Neural progenitor cell (in vitro differentiated cells): ENCODE results near the gene COA4. TPM values are rescaled to one million over a fixed set of nuclear protein-coding genes. Genes with fewer than 3 reads are reported as not detected.

Experiments
- DNase-seq: peaks from one replicate; pipeline ENCODE4 v3.0.0-alpha.2; 2016; ENCODE audit warnings: low spot score
- H2AFZ ChIP-seq: fragments of 200-600 bp; sonication (generic); replicated peaks from 2 replicates; pipeline ENCODE4 v1.6.1; 2016; ENCODE audit warnings: antibody characterized with exemption
- H3F3A ChIP-seq: fragments of 200-600 bp; sonication (generic); 2 replicates; pipeline ENCODE4 v1.6.1; 2016; ENCODE audit warnings: antibody characterized with exemption, low read depth
- H3K27ac ChIP-seq: fragments of 200-600 bp; sonication (generic); 2 replicates; pipeline ENCODE4 v1.5.1; 2016; ENCODE audit warnings: mild to moderate bottlenecking
- H3K27me3 ChIP-seq: fragments of 200-600 bp; sonication (generic); 2 replicates; pipeline ENCODE4 v1.6.1; 2016; ENCODE audit warnings: mild to moderate bottlenecking, moderate library complexity
- H3K36me3 ChIP-seq: fragments of 200-600 bp; sonication (generic); 2 replicates; pipeline ENCODE4 v1.5.1; 2016
- H3K4me1 ChIP-seq: fragments of 200-600 bp; sonication (generic); 2 replicates; pipeline ENCODE4 v1.6.1; 2016; ENCODE audit warnings: mixed run types
- H3K4me2 ChIP-seq: fragments of 200-600 bp; sonication (generic); 2 replicates; pipeline ENCODE4 v1.6.1; 2016
- H3K4me3 ChIP-seq: fragments of 200-600 bp; sonication (generic); 2 replicates; pipeline ENCODE4 v1.5.1; 2016
- H3K79me2 ChIP-seq: fragments of 200-600 bp; sonication (generic); 2 replicates; pipeline ENCODE4 v1.6.1; 2016; ENCODE audit warnings: low read depth
- H3K9ac ChIP-seq: fragments of 200-600 bp; sonication (generic); 2 replicates; pipeline ENCODE4 v1.6.1; 2016
- H3K9me3 ChIP-seq: fragments of 200-600 bp; sonication (generic); 2 replicates; pipeline ENCODE4 v1.5.1; 2016; ENCODE audit warnings: low read depth
- H4K20me1 ChIP-seq: fragments of 200-600 bp; sonication (generic); 2 replicates; pipeline ENCODE4 v1.6.1; 2016; ENCODE audit warnings: low read depth
- H3K27ac Mint-ChIP-seq: 3 replicates; pipeline ENCODE4 v1.8.0; 2021; ENCODE audit warnings: mixed read lengths
- H3K27me3 Mint-ChIP-seq: 2 replicates; pipeline ENCODE4 v1.8.0; 2022; ENCODE audit warnings: low read depth, mild to moderate bottlenecking, inconsistent platforms, moderate library complexity, mixed read lengths; ENCODE audit not compliant: insufficient read depth
- H3K36me3 Mint-ChIP-seq: 3 replicates; pipeline ENCODE4 v1.8.0; 2021; ENCODE audit warnings: mixed read lengths
- H3K4me1 Mint-ChIP-seq: 3 replicates; pipeline ENCODE4 v1.8.0; 2021; ENCODE audit warnings: mixed read lengths
- H3K4me3 Mint-ChIP-seq: 3 replicates; pipeline ENCODE4 v1.8.0; 2021; ENCODE audit warnings: mild to moderate bottlenecking, moderate library complexity, mixed read lengths
- H3K9me3 Mint-ChIP-seq: 3 replicates; pipeline ENCODE4 v1.8.0; 2020; ENCODE audit warnings: mixed read lengths
- CTCF ChIP-seq: fragments of 200-600 bp; sonication (generic); IDR thresholded peaks from 2 replicates; pipeline ENCODE4 v1.5.1; 2017; ENCODE audit warnings: antibody characterized with exemption, mild to moderate bottlenecking
- EZH2 ChIP-seq: fragments of 200-600 bp; sonication (generic); IDR thresholded peaks from 2 replicates; pipeline ENCODE4 v1.6.1; 2017; ENCODE audit warnings: antibody characterized with exemption, mild to moderate bottlenecking, moderate library complexity
- EZH2phosphoT487 ChIP-seq: fragments of 200-600 bp; sonication (generic); IDR thresholded peaks from 2 replicates; pipeline ENCODE4 v1.6.1; 2017; ENCODE audit warnings: antibody characterized with exemption
- total RNA-seq: library from RNA; depleted of rRNA; stranded (reverse); fragments of >200 nt; gene quantifications from 2 replicates; pipeline ENCODE4 v1.2.3, GENCODE V29; 2015; ENCODE audit warnings: low replicate concordance

COA4 gene
- total RNA-seq, 1 donor from 2014 or later, result 55.8 TPM

GRCh38 chr11:73862986-73863385 lies 13.7 kb downstream of the COA4 start:
- no peak for TF ChIP-seq CTCF
- TF ChIP-seq EZH2phosphoT487, result no peak
- TF ChIP-seq EZH2, result no peak
- no peak overlapping the region for H3K27ac ChIP-seq
- H3K4me2 ChIP-seq, result no peak overlapping the region
- H3K79me2 ChIP-seq, result no peaks in the 10 kb centered on the region
- peaks cover 2% of the 10 kb centered on the region for H3K4me1 Mint-ChIP-seq
- H3K9me3 ChIP-seq, result no peaks in the 10 kb centered on the region
- DNase-seq, result no peak
- H3K27me3 ChIP-seq, result no peaks in the 10 kb centered on the region
- H4K20me1 ChIP-seq, result no peaks in the 10 kb centered on the region
- no peak overlapping the region for H3K27ac Mint-ChIP-seq
- H3K4me3 Mint-ChIP-seq, result no peak overlapping the region
- H3K36me3 ChIP-seq, result no peaks in the 10 kb centered on the region
- no peaks in the 10 kb centered on the region for H3K9me3 Mint-ChIP-seq
- H3F3A ChIP-seq, result no peaks in the 10 kb centered on the region
- H3K36me3 Mint-ChIP-seq, result peaks cover 22% of the 10 kb centered on the region
- H3K4me1 ChIP-seq, result no peaks in the 10 kb centered on the region
- H3K4me3 ChIP-seq, result no peak overlapping the region
- no peak overlapping the region for H2AFZ ChIP-seq
- H3K9ac ChIP-seq, result no peak overlapping the region
- no peaks in the 10 kb centered on the region for H3K27me3 Mint-ChIP-seq

DNA sequence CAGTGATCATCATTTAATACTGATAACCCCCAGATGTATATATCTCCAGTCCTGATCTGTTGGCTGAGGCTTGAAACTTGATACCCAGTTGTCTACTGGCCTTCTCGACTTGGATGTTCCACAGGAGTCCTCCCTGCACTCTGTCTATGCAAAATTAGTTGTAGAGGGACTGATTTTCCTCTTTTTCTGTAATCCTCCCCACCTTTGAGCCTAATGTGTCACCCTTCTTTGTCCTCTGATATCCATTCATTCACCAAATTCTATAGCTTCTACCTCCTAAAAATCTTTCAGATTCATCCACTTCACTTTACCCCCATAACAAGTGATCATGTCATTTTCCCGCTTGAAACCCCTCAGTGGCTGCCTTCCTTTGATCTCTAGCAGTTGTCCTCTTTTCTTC lies 16.4 kb downstream of the COA4 start:
- no peak overlapping the region for H3K27ac ChIP-seq
- no peak overlapping the region for H3K4me3 ChIP-seq
- DNase-seq, result no peak
- peaks cover 8% of the 10 kb centered on the region for H3K4me1 ChIP-seq
- peaks cover 11% of the 10 kb centered on the region for H3K4me1 Mint-ChIP-seq
- H3K27me3 ChIP-seq, result no peaks in the 10 kb centered on the region
- no peak overlapping the region for H3K4me3 Mint-ChIP-seq
- H3K9ac ChIP-seq, result no peak overlapping the region
- H3K79me2 ChIP-seq, result no peaks in the 10 kb centered on the region
- H3K27ac Mint-ChIP-seq, result no peak overlapping the region
- no peaks in the 10 kb centered on the region for H3K9me3 Mint-ChIP-seq
- peaks cover 10% of the 10 kb centered on the region for H3F3A ChIP-seq
- H2AFZ ChIP-seq, result no peak overlapping the region
- no peaks in the 10 kb centered on the region for H3K36me3 ChIP-seq
- H3K9me3 ChIP-seq, result no peaks in the 10 kb centered on the region
- H3K27me3 Mint-ChIP-seq, result no peaks in the 10 kb centered on the region
- H4K20me1 ChIP-seq, result no peaks in the 10 kb centered on the region
- TF ChIP-seq CTCF (no peak), EZH2 (no peak), EZH2phosphoT487 (no peak)
- no peak overlapping the region for H3K4me2 ChIP-seq
- H3K36me3 Mint-ChIP-seq, result peaks cover 21% of the 10 kb centered on the region

GRCh38 chr11:73859671-73860070 lies 17.0 kb downstream of the COA4 start:
- Histone ChIP-seq H3K4me2 (no peak overlapping the region), H3K79me2 (no peaks in the 10 kb centered on the region), H3K27ac (no peak overlapping the region), H3K4me3 (no peak overlapping the region), H4K20me1 (no peaks in the 10 kb centered on the region), H3K27me3 (no peaks in the 10 kb centered on the region), H3F3A (peaks cover 10% of the 10 kb centered on the region), H3K9me3 (no peaks in the 10 kb centered on the region), H2AFZ (no peak overlapping the region), H3K36me3 (no peaks in the 10 kb centered on the region), H3K9ac (no peak overlapping the region), H3K4me1 (peaks cover 8% of the 10 kb centered on the region)
- Mint-ChIP-seq H3K9me3 (no peaks in the 10 kb centered on the region), H3K27ac (no peak overlapping the region), H3K4me1 (peaks cover 11% of the 10 kb centered on the region), H3K27me3 (peaks cover 2% of the 10 kb centered on the region), H3K36me3 (peaks cover 23% of the 10 kb centered on the region), H3K4me3 (no peak overlapping the region)
- DNase-seq, result no peak
- TF ChIP-seq CTCF, result no peak
- no peak for TF ChIP-seq EZH2
- no peak for TF ChIP-seq EZH2phosphoT487
